Measurements from ENCODE around the gene UQCR10.

The UQCR10 gene

GRCh38 chr22:29755889-29756288 is 11.3 kb upstream of the UQCR10 start:
- no peak for ATAC-seq
- no peak for TF ChIP-seq ZC3H10 (CRISPR knock-in tag; IDR thresholded peaks at IDR 0.05)

GRCh38 chr22:29756341-29756740 is 10.8 kb upstream of the UQCR10 start:
- no peak for ATAC-seq
- TF ChIP-seq ZNF8 (CRISPR knock-in tag; IDR thresholded peaks at IDR 0.05), result no peak
- no peak for TF ChIP-seq ZNF565 (CRISPR knock-in tag; conservative IDR thresholded peaks at IDR 0.05; ENCODE audit: low read depth)
- TF ChIP-seq PATZ1 (CRISPR knock-in tag; IDR thresholded peaks at IDR 0.05; ENCODE audit: borderline replicate concordance), result no peak
- TF ChIP-seq ESRRG (CRISPR knock-in tag; IDR thresholded peaks at IDR 0.05), result no peak
- no peak for TF ChIP-seq CSRNP3 (CRISPR knock-in tag; IDR thresholded peaks at IDR 0.05)
- no peak for TF ChIP-seq RARB (CRISPR knock-in tag; IDR thresholded peaks at IDR 0.05)
- TF ChIP-seq ZFP30 (CRISPR knock-in tag; IDR thresholded peaks at IDR 0.05), result no peak
- no peak for TF ChIP-seq ISL1 (CRISPR knock-in tag; IDR thresholded peaks at IDR 0.05)
- TF ChIP-seq TSHZ2 (CRISPR knock-in tag; IDR thresholded peaks at IDR 0.05), result no peak
- TF ChIP-seq PPARA (CRISPR knock-in tag; IDR thresholded peaks at IDR 0.05; ENCODE audit: borderline replicate concordance), result no peak
- no peak for TF ChIP-seq BACH2 (CRISPR knock-in tag; IDR thresholded peaks at IDR 0.05; ENCODE audit: borderline replicate concordance)
- TF ChIP-seq OSR1 (CRISPR knock-in tag; IDR thresholded peaks at IDR 0.05), result no peak
- no peak for TF ChIP-seq TCF4 (CRISPR knock-in tag; IDR thresholded peaks at IDR 0.05; ENCODE audit: borderline replicate concordance)
- TF ChIP-seq ZFP3 (CRISPR knock-in tag; IDR thresholded peaks at IDR 0.05), result no peak
- no peak for TF ChIP-seq CSDC2 (CRISPR knock-in tag; IDR thresholded peaks at IDR 0.05)
- TF ChIP-seq ZC3H10 (CRISPR knock-in tag; IDR thresholded peaks at IDR 0.05), result no peak
- TF ChIP-seq SNAI2 (CRISPR knock-in tag; IDR thresholded peaks at IDR 0.05), result no peak

GRCh38 chr22:29757096-29757495 is 10.1 kb upstream of the UQCR10 start:
- no peak for TF ChIP-seq ZNF8 (CRISPR knock-in tag; IDR thresholded peaks at IDR 0.05)
- TF ChIP-seq ARNTL (CRISPR knock-in tag; IDR thresholded peaks at IDR 0.05; ENCODE audit: borderline replicate concordance, low read depth), result no peak
- TF ChIP-seq ISL1 (CRISPR knock-in tag; IDR thresholded peaks at IDR 0.05), result no peak
- no peak for TF ChIP-seq PPARA (CRISPR knock-in tag; IDR thresholded peaks at IDR 0.05; ENCODE audit: borderline replicate concordance)
- no peak for TF ChIP-seq ZFP30 (CRISPR knock-in tag; IDR thresholded peaks at IDR 0.05)
- no peak for ATAC-seq

- TF ChIP-seq OSR1 (CRISPR knock-in tag; IDR thresholded peaks at IDR 0.05) (no peak), CREB5 (CRISPR knock-in tag; IDR thresholded peaks at IDR 0.05; ENCODE audit: low read depth) (no peak), PPARA (CRISPR knock-in tag; IDR thresholded peaks at IDR 0.05; ENCODE audit: borderline replicate concordance) (no peak), TCF4 (CRISPR knock-in tag; IDR thresholded peaks at IDR 0.05; ENCODE audit: borderline replicate concordance) (no peak)
- ATAC-seq, result no peak
These were observed 9.0 kb upstream of the UQCR10 start for GRCh38 chr22:29758068-29758622.

- no peak for ATAC-seq
- TF ChIP-seq OSR1 (CRISPR knock-in tag; IDR thresholded peaks at IDR 0.05) (no peak), GLIS3 (CRISPR knock-in tag; IDR thresholded peaks at IDR 0.05) (no peak), ZC3H10 (CRISPR knock-in tag; IDR thresholded peaks at IDR 0.05) (no peak), TOX (CRISPR knock-in tag; IDR thresholded peaks at IDR 0.05; ENCODE audit: borderline replicate concordance) (no peak), ZNF565 (CRISPR knock-in tag; conservative IDR thresholded peaks at IDR 0.05; ENCODE audit: low read depth) (no peak), ZNF70 (CRISPR knock-in tag; IDR thresholded peaks at IDR 0.05) (no peak), BACH2 (CRISPR knock-in tag; IDR thresholded peaks at IDR 0.05; ENCODE audit: borderline replicate concordance) (no peak), ESRRG (CRISPR knock-in tag; IDR thresholded peaks at IDR 0.05) (no peak), TCF4 (CRISPR knock-in tag; IDR thresholded peaks at IDR 0.05; ENCODE audit: borderline replicate concordance) (no peak), RARB (CRISPR knock-in tag; IDR thresholded peaks at IDR 0.05) (no peak), CSDC2 (CRISPR knock-in tag; IDR thresholded peaks at IDR 0.05) (no peak), TSHZ2 (CRISPR knock-in tag; IDR thresholded peaks at IDR 0.05) (no peak), PPARA (CRISPR knock-in tag; IDR thresholded peaks at IDR 0.05; ENCODE audit: borderline replicate concordance) (no peak), ZFP30 (CRISPR knock-in tag; IDR thresholded peaks at IDR 0.05) (no peak), ZFP3 (CRISPR knock-in tag; IDR thresholded peaks at IDR 0.05) (no peak)
These were observed 8.2 kb upstream of the UQCR10 start for GRCh38 chr22:29758959-29759358.

Measured in SK-N-SH treated with all-trans-retinoic acid at 6 μM for 48 hours (cell line).